Lower leg skin (tissue), 4 donors: ENCODE results near the gene MTERF4. TPM values are rescaled to one million over a fixed set of nuclear protein-coding genes. Genes with fewer than 3 reads are reported as not detected.
A peak's percentile ranks its signal among the peaks of the same experiment; 100 is the strongest.

Experiments used
- DNase-seq, 2 donors: peaks; one replicate each; pipeline ENCODE4 v3.0.0-alpha.2; 2019; ENCODE audit warnings: low spot score in 2 of 2
- H3K4me3 ChIP-seq: fragments of 200-600 bp; sonication (generic); 2 replicates; pipeline ENCODE4 v1.5.1; 2017; ENCODE audit warnings: mild to moderate bottlenecking, low read depth; ENCODE audit not compliant: poor library complexity, severe bottlenecking
- CTCF ChIP-seq, 3 donors: fragments of 450-650 bp; IDR thresholded peaks; one replicate each; pipeline ENCODE4 v1.5.1; 2016; ENCODE audit warnings: antibody characterized with exemption in 3 of 3, mild to moderate bottlenecking in 3 of 3, moderate library complexity in 2 of 3
- POLR2A ChIP-seq, 2 donors: fragments of 450-650 bp; IDR thresholded peaks; one replicate each; pipeline ENCODE4 v1.6.1; 2016 to 2017; ENCODE audit warnings: antibody characterized with exemption in 2 of 2, mild to moderate bottlenecking in 1 of 2, moderate library complexity in 1 of 2
- whole genome bisulfite sequencing, 2 donors: methylation state at CpG; one replicate each; pipeline ENCODE4 v1.1.5; 2018; 5-methylcytosine and 5-hydroxymethylcytosine counted together
- intact Hi-C: fragments of 100-400 bp; cut with DNase I; formaldehyde crosslinking; loops from one replicate; pipeline ENCODE4 v1.15.0; 2023; ENCODE audit warnings: low total_unique reads
- total RNA-seq, 4 donors: library from RNA; depleted of rRNA; stranded (reverse); fragments of >200 nt; gene quantifications; one replicate each; pipeline ENCODE4 v1.1.0, GENCODE V29; 2016

MTERF4 gene
- total RNA-seq, 4 donors from 2014 or later, result 26.4 to 58.2 (median 44.7) TPM

DNA sequence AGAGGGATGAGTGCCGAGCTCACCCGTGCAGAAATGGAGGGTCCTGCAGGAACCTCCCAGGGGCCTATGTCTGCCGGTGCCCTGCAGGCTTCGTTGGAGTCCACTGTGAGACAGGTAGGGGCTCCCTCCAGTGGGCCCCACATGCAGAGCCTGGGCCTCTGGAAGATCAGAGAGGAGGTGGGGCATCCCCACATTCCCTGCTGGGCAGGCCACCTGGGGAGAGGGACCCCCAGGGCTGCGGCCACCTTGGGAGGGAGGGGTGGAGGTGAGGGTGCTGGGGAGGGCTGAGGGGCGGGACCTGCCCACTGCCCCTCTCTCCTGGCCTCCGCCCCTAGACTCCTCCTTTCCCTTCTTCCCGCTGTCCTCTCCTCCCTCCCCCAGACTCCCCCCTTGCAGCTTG lies 38.5 kb downstream of the MTERF4 start:
- no peak for TF ChIP-seq POLR2A (IDR thresholded peaks at IDR 0.05)
- TF ChIP-seq CTCF (IDR thresholded peaks at IDR 0.05), result no peak

GRCh38 chr2:241063093-241063551 lies 39.0 kb downstream of the MTERF4 start:
- DNase-seq, result peak in 1 of 2 donors; percentile 84
- 44 to 45% methylated on average over 10 to 12 of the region's 13 CpGs for WGBS, 2 donors
- TF ChIP-seq CTCF (IDR thresholded peaks at IDR 0.05), result no peak
- no peak for TF ChIP-seq POLR2A (IDR thresholded peaks at IDR 0.05)
- intact Hi-C loops, result no loop called here
- H3K4me3 ChIP-seq, result no peak overlapping the region

More for the DNA sequence above, 38.5 kb downstream of the MTERF4 start:
- H3K4me3 ChIP-seq, result no peak overlapping the region
- intact Hi-C loops, result no loop called here
- peak in 1 of 2 donors; percentile 12 for DNase-seq
- 34 to 46% methylated on average over 8 of the region's 8 CpGs for WGBS, 2 donors

DNA sequence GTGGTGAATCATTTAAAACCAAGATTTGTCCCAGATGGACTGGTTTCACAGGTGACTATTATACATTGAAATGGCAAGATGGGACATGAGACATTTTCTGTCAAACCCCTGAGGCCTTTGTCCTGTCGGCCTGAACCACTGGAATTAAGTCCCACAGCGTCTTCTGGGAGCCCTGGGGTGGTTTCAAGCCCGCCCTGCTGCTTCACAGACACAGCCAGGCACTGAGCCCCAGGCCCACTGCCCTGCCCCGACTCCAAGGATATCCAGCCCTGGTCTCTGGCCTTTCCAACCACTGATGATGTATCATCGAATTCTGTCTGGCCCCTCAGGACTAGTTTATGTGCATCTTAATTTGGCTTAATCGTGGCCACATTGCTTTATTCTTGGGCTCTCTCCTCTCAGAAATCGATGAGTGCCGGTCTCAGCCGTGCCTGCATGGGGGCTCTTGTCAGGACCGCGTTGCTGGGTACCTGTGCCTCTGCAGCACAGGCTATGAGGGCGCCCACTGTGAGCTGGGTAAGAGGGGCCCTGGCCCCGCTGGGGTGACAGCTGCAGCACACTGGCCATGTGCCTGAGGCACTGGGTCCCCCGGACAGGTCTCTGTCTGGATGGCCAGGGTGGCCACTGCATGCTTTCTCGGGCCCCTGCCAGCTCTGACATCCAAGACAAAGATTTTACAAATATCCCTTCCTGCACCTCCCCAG lies 39.5 kb downstream of the MTERF4 start:
- intact Hi-C loops, result no loop called here
- H3K4me3 ChIP-seq, result no peak overlapping the region
- 68 to 71% methylated on average over 15 of the region's 15 CpGs for WGBS, 2 donors
- no peak for TF ChIP-seq CTCF (IDR thresholded peaks at IDR 0.05)
- no peak for TF ChIP-seq POLR2A (IDR thresholded peaks at IDR 0.05)
- peak in 1 of 2 donors; percentile 72 for DNase-seq

GRCh38 chr2:241061275-241061674 lies 40.8 kb downstream of the MTERF4 start:
- no peak overlapping the region for H3K4me3 ChIP-seq
- intact Hi-C loops, result no loop called here
- DNase-seq, result peak in 1 of 2 donors; percentile 43
- TF ChIP-seq CTCF (IDR thresholded peaks at IDR 0.05) (no peak), POLR2A (IDR thresholded peaks at IDR 0.05) (no peak)
- WGBS, 2 donors, result 50 to 52% methylated on average over 6 of the region's 6 CpGs

DNA sequence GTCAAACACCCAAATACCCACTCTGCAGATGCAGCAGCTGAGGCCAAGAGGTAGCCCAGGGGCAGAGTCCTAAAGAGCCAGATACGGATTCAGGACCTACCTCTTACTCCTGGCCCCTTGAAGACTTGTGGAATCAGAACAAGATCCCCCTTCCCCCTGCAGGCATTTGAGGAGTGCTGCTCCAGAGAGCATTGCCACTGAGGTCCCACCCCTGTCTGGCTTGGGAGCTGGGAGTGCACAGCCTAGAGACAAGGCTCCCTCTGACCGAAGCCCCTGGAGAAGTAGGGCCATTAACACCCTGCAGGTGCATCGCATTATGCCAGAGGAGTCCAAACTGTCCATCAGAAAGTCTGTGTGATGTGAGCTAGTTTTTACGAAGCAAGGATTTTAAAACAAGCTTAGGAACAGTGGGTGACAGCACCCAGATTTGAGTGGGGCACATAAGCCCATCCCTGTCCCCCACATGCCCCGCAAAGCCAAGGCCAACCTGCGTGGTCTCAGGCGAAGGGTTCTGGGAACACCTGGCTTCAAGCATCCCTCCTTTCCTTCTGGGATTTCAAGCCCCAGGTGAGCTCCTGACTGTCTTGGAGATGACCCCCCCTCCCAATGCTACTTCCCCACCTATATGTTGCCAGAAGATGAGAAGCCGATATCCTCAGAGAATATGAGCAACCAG lies 48.4 kb downstream of the MTERF4 start:
- H3K4me3 ChIP-seq, result no peak overlapping the region
- peak; percentile 12 to 82 for DNase-seq
- intact Hi-C loops, result no loop called here
- TF ChIP-seq POLR2A (IDR thresholded peaks at IDR 0.05) (no peak), CTCF (IDR thresholded peaks at IDR 0.05) (no peak)
- 91 to 97% methylated on average over 8 of the region's 8 CpGs for WGBS, 2 donors
